C4-2B (cell line): ENCODE data around the gene BAHCC1.

Experiments
- CTCF ChIP-seq: fragments of 450-650 bp; conservative IDR thresholded peaks from 2 replicates; pipeline ENCODE4 v1.5.1; 2017; ENCODE audit warnings: mild to moderate bottlenecking
- ZFX ChIP-seq: fragments of 450-650 bp; IDR thresholded peaks from 2 replicates; pipeline ENCODE4 v1.6.1; 2017

DNA sequence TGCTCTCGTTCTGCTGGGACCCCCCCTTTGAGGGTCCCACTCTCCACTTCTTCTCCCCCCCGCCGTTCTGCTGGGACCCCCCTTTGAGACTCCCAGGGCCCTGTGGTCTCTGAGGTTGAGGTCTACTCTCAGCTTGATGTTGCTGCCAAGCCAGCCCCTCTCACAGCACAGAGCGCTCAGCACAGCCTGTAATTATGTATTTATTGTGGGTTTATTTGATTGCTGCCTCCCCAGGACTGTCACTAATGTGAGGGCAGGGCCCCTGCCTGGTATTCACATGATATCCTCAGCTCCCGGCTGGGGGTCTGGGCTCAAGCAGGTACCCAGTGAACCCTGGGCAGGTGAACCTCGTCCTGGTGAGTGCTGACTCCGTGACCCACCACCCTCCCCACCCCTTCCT is 81.9 kb downstream of the BAHCC1 start:
- no peak for TF ChIP-seq CTCF
- no peak for TF ChIP-seq ZFX
